ENCODE measurements around the gene ESRRB. TPM values are rescaled to one million over a fixed set of nuclear protein-coding genes. Genes with fewer than 3 reads are reported as not detected.

Gene ESRRB
- polyA plus RNA-seq, 4 donors: 6.8 to 9.0 (median 8.0) TPM

GRCh38 chr14:76491172-76491930 is 115.4 kb downstream of the ESRRB start:
- no peak for DNase-seq (ENCODE audit: low read depth in 4 of 4, low spot score in 2 of 4)

- DNase-seq (ENCODE audit: low read depth in 4 of 4, low spot score in 2 of 4): no peak
Observed at GRCh38 chr14:76495983-76496382, 120.0 kb downstream of the ESRRB start.

DNA sequence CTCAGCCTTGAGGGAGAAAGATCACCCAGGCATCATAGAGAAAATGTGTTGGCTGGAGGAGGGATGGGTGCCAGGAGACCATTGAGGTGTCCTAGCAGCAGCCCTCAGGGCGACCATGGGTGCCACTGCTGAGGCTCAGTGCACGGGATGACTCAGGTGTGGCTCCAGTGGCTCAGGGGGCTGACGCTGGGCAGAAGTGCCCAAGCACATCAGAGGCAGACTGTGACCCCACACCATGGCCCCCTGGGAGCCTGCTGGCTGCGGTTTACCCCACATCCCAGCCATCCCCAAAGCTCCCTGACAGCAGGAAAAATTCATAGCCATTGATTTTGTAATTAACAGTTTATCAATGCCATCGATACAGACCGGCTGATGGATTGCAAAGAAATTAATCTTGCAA is 120.7 kb downstream of the ESRRB start:
- DNase-seq (ENCODE audit: low read depth in 4 of 4, low spot score in 2 of 4): no peak

- DNase-seq (ENCODE audit: low read depth in 4 of 4, low spot score in 2 of 4): no peak
Observed at GRCh38 chr14:76497550-76498462, 121.9 kb downstream of the ESRRB start.

DNA sequence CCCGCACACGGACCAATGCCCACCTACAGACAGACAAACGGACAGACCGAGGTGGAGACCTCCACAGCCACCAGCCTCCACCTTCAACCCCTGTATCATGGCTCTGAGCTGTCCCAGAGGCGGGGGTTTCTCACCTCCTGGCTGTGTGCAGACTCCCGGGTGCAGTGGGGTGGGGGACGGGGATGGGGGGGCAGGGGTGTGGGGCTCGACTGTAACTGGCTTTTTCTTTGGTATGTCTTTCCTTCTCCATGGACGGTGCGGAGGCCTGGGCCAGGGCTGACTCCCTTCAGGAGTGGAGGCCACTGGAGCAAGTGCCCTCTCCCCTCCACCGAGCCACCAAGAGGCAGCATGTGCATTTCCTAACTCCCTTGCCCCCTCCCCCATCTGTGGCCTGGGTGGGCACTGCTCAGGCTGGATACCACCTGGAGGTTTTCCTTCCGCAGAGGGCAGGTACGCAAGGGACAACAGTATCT is 122.6 kb downstream of the ESRRB start:
- no peak for DNase-seq (ENCODE audit: low read depth in 4 of 4, low spot score in 2 of 4)

DNA sequence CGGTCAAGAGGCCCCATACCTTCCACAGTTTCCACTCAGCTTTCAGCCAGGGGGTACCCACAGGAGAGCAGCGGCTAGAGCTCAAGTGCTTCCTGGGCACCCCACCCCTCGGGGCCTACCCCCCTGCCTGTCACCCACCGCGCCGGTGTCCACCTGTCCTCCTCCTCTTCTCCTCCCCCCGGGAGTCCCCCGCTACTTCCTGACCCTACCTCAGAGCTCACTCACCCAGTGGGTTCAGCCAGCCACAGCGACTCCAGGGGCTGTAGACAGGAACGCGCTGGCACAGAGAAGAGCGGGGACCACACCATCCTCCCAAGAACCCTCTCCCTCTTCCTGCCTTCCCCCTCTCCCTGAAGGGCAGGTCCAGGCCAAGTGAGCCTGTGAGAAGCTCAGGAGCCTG is 123.0 kb downstream of the ESRRB start:
- no peak for DNase-seq (ENCODE audit: low read depth in 4 of 4, low spot score in 2 of 4)

DNA sequence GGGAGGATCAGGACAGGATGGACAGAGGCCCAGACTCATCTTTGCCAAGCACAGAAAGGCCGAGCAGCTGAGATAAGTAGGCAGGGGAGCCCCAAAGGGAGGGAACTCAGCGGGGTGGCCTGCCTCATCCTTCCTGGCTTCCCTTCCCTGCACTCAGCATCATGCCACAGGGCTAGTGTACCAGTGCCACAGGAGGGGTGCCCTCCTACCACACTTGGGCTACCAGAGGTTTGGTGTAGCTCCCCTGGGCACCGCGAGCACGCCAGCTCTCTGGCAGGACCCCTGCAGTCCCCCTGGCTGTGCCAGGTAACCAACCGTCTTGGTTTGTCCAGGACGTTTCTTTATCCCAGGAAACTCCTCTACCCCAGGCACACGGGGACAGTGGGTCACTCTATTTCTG is 123.5 kb downstream of the ESRRB start:
- no peak for DNase-seq (ENCODE audit: low read depth in 4 of 4, low spot score in 2 of 4)

GRCh38 chr14:76500011-76500410 is 124.1 kb downstream of the ESRRB start:
- DNase-seq (ENCODE audit: low read depth in 4 of 4, low spot score in 2 of 4): no peak

DNA sequence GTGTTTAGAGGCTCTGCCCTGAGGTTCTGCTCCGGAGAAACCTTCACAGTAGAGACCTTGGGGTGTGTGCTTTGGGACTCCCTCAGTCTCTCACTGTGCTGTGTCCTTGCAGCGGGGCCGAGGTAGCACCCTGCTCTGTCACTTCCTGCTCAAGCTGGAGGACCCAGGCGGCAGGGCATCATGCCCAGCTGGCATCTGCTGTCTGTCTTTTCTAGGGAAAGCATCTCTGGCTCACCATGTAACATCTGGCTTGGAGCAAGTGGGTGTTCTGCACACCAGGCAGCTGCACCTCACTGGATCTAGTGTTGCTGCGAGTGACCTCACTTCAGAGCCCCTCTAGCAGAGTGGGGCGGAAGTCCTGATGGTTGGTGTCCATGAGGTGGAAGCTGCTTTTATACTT is 124.5 kb downstream of the ESRRB start:
- no peak for DNase-seq (ENCODE audit: low read depth in 4 of 4, low spot score in 2 of 4)

DNA sequence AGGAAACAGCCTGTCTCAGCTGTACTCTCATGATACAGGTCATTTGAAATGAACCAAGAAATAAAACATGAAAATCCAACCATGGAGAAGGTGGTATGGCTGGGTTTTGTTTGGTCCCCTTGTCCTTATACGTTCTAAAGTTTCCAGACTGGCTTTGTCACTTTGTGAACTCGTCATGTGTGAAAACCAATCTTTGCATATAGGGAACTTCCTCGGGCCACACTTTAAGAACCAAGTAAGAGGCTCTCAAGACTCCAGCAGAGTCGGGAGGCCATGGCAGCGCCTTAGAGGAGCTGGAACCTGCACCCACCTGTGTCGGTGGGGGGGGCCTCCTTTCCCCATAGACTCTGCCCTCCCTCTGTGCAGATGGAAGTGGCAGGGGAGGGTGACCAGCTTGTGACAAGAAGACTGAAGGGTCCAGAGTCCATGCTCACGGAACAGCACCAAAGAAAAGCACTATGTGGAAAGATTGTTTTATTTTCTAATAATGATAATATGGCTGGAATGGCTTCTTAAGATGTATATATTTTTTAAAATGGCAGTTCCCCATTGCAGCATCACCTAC is 125.3 kb downstream of the ESRRB start:
- no peak for DNase-seq (ENCODE audit: low read depth in 4 of 4, low spot score in 2 of 4)

DNA sequence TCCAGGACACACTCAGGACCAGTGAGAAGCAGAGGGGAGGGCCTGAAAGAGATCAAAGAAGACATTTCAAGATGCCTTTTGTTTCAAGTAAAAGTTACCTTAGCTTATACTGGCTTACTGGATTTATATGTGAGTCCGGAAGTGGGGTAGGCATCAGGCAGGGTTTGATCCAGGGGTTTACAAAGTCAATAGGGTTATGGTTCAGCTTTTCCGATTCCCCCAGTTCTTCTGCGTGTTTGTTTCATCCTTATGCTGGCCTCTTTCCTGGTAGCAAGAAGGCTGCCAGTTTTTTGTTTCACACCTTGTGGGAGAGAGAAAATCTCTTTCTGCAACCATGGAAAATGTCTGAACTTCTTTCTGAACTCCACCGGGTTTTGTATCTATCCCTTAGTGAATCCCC is 126.3 kb downstream of the ESRRB start:
- no peak for DNase-seq (ENCODE audit: low read depth in 4 of 4, low spot score in 2 of 4)

GRCh38 chr14:76502638-76503037 is 126.7 kb downstream of the ESRRB start:
- DNase-seq (ENCODE audit: low read depth in 4 of 4, low spot score in 2 of 4): no peak

- DNase-seq (ENCODE audit: low read depth in 4 of 4, low spot score in 2 of 4): no peak
Observed at GRCh38 chr14:76509311-76509710, 133.4 kb downstream of the ESRRB start.

DNA sequence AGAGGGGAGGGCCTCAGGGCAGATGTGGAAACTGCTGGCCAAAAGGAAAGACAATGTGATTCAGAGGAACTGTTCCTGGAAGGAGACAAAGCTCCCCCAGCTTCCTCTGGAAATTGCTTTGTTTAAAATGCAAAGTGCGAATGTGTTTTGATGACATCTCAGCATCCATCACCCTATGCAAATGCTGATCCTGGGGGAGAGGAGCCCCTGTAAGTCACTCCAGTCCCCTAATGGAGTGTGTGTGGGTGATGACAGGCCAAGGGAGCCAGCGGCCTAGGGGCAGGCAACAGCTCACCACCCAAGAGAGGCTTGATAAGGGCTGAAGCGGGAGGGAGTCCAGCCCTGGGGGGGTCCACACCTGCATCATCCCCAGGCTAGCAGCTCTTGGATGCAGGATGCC is 134.2 kb downstream of the ESRRB start:
- no peak for DNase-seq (ENCODE audit: low read depth in 4 of 4, low spot score in 2 of 4)

GRCh38 chr14:76514213-76514998 is 138.5 kb downstream of the ESRRB start:
- no peak for DNase-seq (ENCODE audit: low read depth in 4 of 4, low spot score in 2 of 4)

GRCh38 chr14:76516884-76517283 is 140.9 kb downstream of the ESRRB start:
- DNase-seq (ENCODE audit: low read depth in 4 of 4, low spot score in 2 of 4): no peak

GRCh38 chr14:76518366-76518765 is 142.4 kb downstream of the ESRRB start:
- DNase-seq (ENCODE audit: low read depth in 4 of 4, low spot score in 2 of 4): no peak

GRCh38 chr14:76525106-76525821 is 149.3 kb downstream of the ESRRB start:
- no peak for DNase-seq (ENCODE audit: low read depth in 4 of 4, low spot score in 2 of 4)

GRCh38 chr14:76531085-76531484 is 155.1 kb downstream of the ESRRB start:
- no peak for DNase-seq (ENCODE audit: low read depth in 4 of 4, low spot score in 2 of 4)

GRCh38 chr14:76531821-76532318 is 155.9 kb downstream of the ESRRB start:
- DNase-seq (ENCODE audit: low read depth in 4 of 4, low spot score in 2 of 4): no peak

All from left renal cortex interstitium (tissue), 4 donors.